HepG2 (cell line): Measurements from ENCODE around the gene MYO5A. TPM values are rescaled to one million over a fixed set of nuclear protein-coding genes. Genes with fewer than 3 reads are reported as not detected.

Experiments used
- ATAC-seq: fragments of 200-7000 bp; cut with Tn5 transposase; 3 replicates; pipeline ENCODE4 v1.9.1; 2020; ENCODE audit warnings: mild to moderate bottlenecking, moderate library complexity
- BruUV-seq: library from RNA; stranded (reverse); fragments of 400-500 nt; replicated peaks from 2 replicates; lab custom pipeline; 2021; lab: Mats Ljungman, UMichigan
- CTCF ChIA-PET: fragments of 300-600 bp; formaldehyde crosslinking; extraction: SDS; loops from one replicate; lab custom pipeline; 2021; ENCODE audit warnings: low total read pairs, inconsistent platforms, low intra/inter-chr PET ratio; lab: Yijun Ruan, JAX
- POLR2A ChIA-PET: fragments of 350-600 bp; sonication (Branson Sonifier 250); formaldehyde crosslinking; loops from one replicate; lab custom pipeline; 2020; ENCODE audit warnings: antibody characterized with exemption, inconsistent platforms; lab: Yijun Ruan, JAX
- DNase-seq: peaks from one replicate; pipeline ENCODE4 v3.0.0-alpha.2; 2015; ENCODE audit warnings: low spot score
- FAIRE-seq: peaks from 3 replicates; lab custom pipeline; 2011; peaks lifted over from hg19 to GRCh38; lab: Jason Lieb, UNC
- H2AFZ ChIP-seq: one replicate; pipeline ENCODE4 v1.6.1; 2011; ENCODE audit warnings: low read length, inconsistent platforms
- H3K27ac ChIP-seq: fragments of 300-600 bp; 3 replicates; pipeline ENCODE4 v1.8.0; 2011; ENCODE audit warnings: mixed run types, mild to moderate bottlenecking, mixed read lengths, low read length, inconsistent platforms; ENCODE audit not compliant: insufficient read depth; ENCODE audit errors: extremely low read length
- H3K27me3 ChIP-seq, 2 experiments: fragments of 200-600 bp in 1 of 2; 2 replicates in 1 of 2; 3 replicates in 1 of 2; pipeline versions ENCODE4 v1.6.0 to v1.8.0; 2011; ENCODE audit warnings: low read length in 2 of 2, mild to moderate bottlenecking in 2 of 2, moderate library complexity in 2 of 2, inconsistent platforms in 1 of 2; ENCODE audit not compliant: insufficient read depth in 2 of 2, control insufficient read depth in 1 of 2
- H3K36me3 ChIP-seq, 2 experiments: fragments of 200-600 bp in 1 of 2; replicated peaks in 1 of 2; 2 replicates in 1 of 2; 3 replicates in 1 of 2; pipeline versions ENCODE4 v1.5.1 to v1.8.0; 2011; ENCODE audit warnings: low read length in 2 of 2, inconsistent platforms in 1 of 2; ENCODE audit not compliant: insufficient read depth in 2 of 2, control insufficient read depth in 1 of 2
- H3K4me1 ChIP-seq: 2 replicates; pipeline ENCODE4 v1.5.1; 2012; ENCODE audit warnings: low read length, inconsistent platforms; ENCODE audit not compliant: insufficient read depth
- H3K4me2 ChIP-seq: 2 replicates; pipeline ENCODE4 v1.6.0; 2011; ENCODE audit warnings: low read depth, low read length, inconsistent platforms
- H3K4me3 ChIP-seq, 3 experiments: fragments of 200-600 bp in 1 of 3; sonication (generic), shearing (Covaris generic) in 1 of 3; replicated peaks in 1 of 3; 2 replicates each; pipeline ENCODE4 v1.5.1; 2011 to 2016; ENCODE audit warnings: low read length in 3 of 3, inconsistent platforms in 2 of 3, low read depth in 2 of 3, mild to moderate bottlenecking in 2 of 3, control low read depth in 1 of 3, mixed read lengths in 1 of 3; ENCODE audit not compliant: insufficient read depth in 1 of 3
- H3K79me2 ChIP-seq: one replicate; pipeline ENCODE4 v1.6.1; 2011; ENCODE audit warnings: low read length, inconsistent platforms; ENCODE audit not compliant: insufficient read depth
- H3K9ac ChIP-seq: 2 replicates; pipeline ENCODE4 v1.6.0; 2011; ENCODE audit warnings: mild to moderate bottlenecking, low read depth, low read length, inconsistent platforms; ENCODE audit not compliant: insufficient read depth
- H3K9me3 ChIP-seq: 2 replicates; pipeline ENCODE4 v1.5.1; 2012; ENCODE audit warnings: mild to moderate bottlenecking, low read length
- H4K20me1 ChIP-seq: 2 replicates; pipeline ENCODE4 v1.6.0; 2011; ENCODE audit warnings: inconsistent platforms, mild to moderate bottlenecking, low read length, moderate library complexity; ENCODE audit not compliant: insufficient read depth
- CREB3 ChIP-seq: sonication (generic); formaldehyde crosslinking; IDR thresholded peaks from 2 replicates; pipeline ENCODE4 v1.5.0; 2020; ENCODE audit warnings: missing genetic modification reagents
- DBP ChIP-seq: sonication (generic); formaldehyde crosslinking; IDR thresholded peaks from 2 replicates; pipeline ENCODE4 v1.4.0; 2020; ENCODE audit warnings: missing genetic modification reagents; ENCODE audit errors: not compliant biosample characterization
- ERF ChIP-seq: IDR thresholded peaks from 2 replicates; pipeline ENCODE4 v1.6.1; 2018; ENCODE audit warnings: missing biosample characterization, missing genetic modification reagents
- ESRRA ChIP-seq: sonication (generic); formaldehyde crosslinking; IDR thresholded peaks from 2 replicates; pipeline ENCODE4 v1.5.1; 2020; ENCODE audit warnings: mild to moderate bottlenecking, low read depth, missing genetic modification reagents
- HMGXB3 ChIP-seq: sonication (generic); formaldehyde crosslinking; IDR thresholded peaks from 2 replicates; pipeline ENCODE4 v1.4.0; 2020; ENCODE audit warnings: missing genetic modification reagents, borderline replicate concordance
- HNF1B ChIP-seq: sonication (generic); formaldehyde crosslinking; IDR thresholded peaks from 2 replicates; pipeline ENCODE4 v1.5.1; 2020; ENCODE audit warnings: mild to moderate bottlenecking, moderate library complexity, missing genetic modification reagents
- HNF4A ChIP-seq: sonication (generic); formaldehyde crosslinking; IDR thresholded peaks from 2 replicates; pipeline ENCODE4 v1.4.0; 2020; ENCODE audit warnings: missing genetic modification reagents
- KLF9 ChIP-seq: IDR thresholded peaks from 2 replicates; pipeline ENCODE4 v1.6.1; 2016; ENCODE audit warnings: low read depth
- PHF21A ChIP-seq: sonication (generic); formaldehyde crosslinking; IDR thresholded peaks from 2 replicates; pipeline ENCODE4 v1.5.0; 2020; ENCODE audit warnings: mild to moderate bottlenecking, missing genetic modification reagents
- RXRA ChIP-seq: sonication (generic); formaldehyde crosslinking; IDR thresholded peaks from 2 replicates; pipeline ENCODE4 v1.5.1; 2020; ENCODE audit warnings: missing genetic modification reagents
- SOX6 ChIP-seq, 2 experiments: fragments of 450-650 bp in 1 of 2; sonication (generic) in 1 of 2; formaldehyde crosslinking in 1 of 2; IDR thresholded peaks; 2 replicates each; pipeline versions ENCODE4 v1.4.0 to v1.6.1; 2017 to 2020; ENCODE audit warnings: antibody characterized with exemption in 1 of 2, mild to moderate bottlenecking in 1 of 2, missing genetic modification reagents in 1 of 2
- TGIF2 ChIP-seq: IDR thresholded peaks from 2 replicates; pipeline ENCODE4 v1.6.1; 2016; ENCODE audit warnings: control low read depth, missing compliant biosample characterization
- ZNF552 ChIP-seq: sonication (generic); formaldehyde crosslinking; IDR thresholded peaks from 2 replicates; pipeline ENCODE4 v1.9.0; 2022; ENCODE audit warnings: missing genetic modification reagents, mild to moderate bottlenecking, borderline replicate concordance
- ZSCAN31 ChIP-seq: sonication (generic); formaldehyde crosslinking; IDR thresholded peaks from 2 replicates; pipeline ENCODE4 v1.5.0; 2020; ENCODE audit warnings: low read depth, mild to moderate bottlenecking, missing genetic modification reagents
- WGBS: methylation state at CpG from one replicate; pipeline ENCODE4 v1.1.6; 2017; ENCODE audit warnings: low lambda C conversion rate; 5-methylcytosine and 5-hydroxymethylcytosine counted together
- in situ Hi-C: cut with HindIII; loops from 2 replicates; pipeline ENCODE4 v1.10.0; 2017; ENCODE audit warnings: low pct_unique_long_range_greater_than_20kb; ENCODE audit not compliant: extremely low pct_ligation_motif_present
- intact Hi-C: fragments of 100-400 bp; cut with micrococcal nuclease; formaldehyde crosslinking; loops from one replicate; pipeline ENCODE4 v1.10.0; 2022; ENCODE audit not compliant: unreplicated experiment
- polyA plus RNA-seq, 8 experiments: library from polyadenylated mRNA; depleted of rRNA in 3 of 8; stranded (reverse) in 7 of 8; unstranded in 1 of 8; fragments of >200 nt; fragmentation: Illumina TruSeq in 4 of 8; extraction: Trizol in 4 of 8; gene quantifications; 2 replicates each; pipeline versions ENCODE4 v1.2.1 to v1.2.3, GENCODE V29; 2011 to 2016; ENCODE audit warnings: low read depth in 4 of 8, missing spikeins in 1 of 8, mixed read lengths in 1 of 8; ENCODE audit not compliant: insufficient read depth in 1 of 8
- total RNA-seq, 5 experiments: library from RNA; depleted of rRNA; stranded (reverse); fragments of >200 nt; fragmentation: Illumina TruSeq; extraction: Trizol; gene quantifications; 2 replicates each; pipeline ENCODE4 v1.2.3, GENCODE V29; 2016; ENCODE audit warnings: low read depth in 1 of 5

MYO5A gene
- total and polyA plus RNA-seq, 2 of the 13 experiments (the other 11 are each of a cell fraction or from before 2014, with no cell fraction given) = 2.8 to 4.8 TPM

DNA sequence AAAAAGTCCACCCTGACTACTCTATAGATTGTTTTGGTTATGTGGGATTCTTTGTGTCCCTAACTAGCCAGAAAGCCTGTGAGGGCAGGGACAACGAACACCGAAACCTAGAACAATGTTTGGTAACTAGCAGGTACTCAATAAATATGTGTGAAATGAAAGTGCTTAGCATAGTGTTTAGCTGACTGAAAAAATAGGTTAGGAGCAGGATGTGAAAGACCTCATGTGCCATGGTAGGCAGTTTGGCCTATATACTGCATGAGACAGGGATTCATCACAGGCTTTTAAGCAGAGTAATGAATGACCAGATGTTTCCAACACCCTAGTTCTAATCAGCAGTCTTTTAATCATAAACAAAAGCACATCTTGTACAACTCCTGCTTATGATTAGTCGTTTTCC, 64.2 kb downstream of the MYO5A start:
- Histone ChIP-seq H3K4me1 (no peaks in the 10 kb centered on the region), H4K20me1 (no peaks in the 10 kb centered on the region), H2AFZ (no peak overlapping the region), H3K4me3 (no peak overlapping the region), H3K9me3 (no peaks in the 10 kb centered on the region), H3K9ac (no peak overlapping the region), H3K4me2 (no peak overlapping the region)
- DNase-seq (no peak), ATAC-seq (no peak)
- 65% methylated on average over 3 of the region's 3 CpGs for WGBS
- POLR2A ChIA-PET = no interaction called here
- no TSS peak for BruUV-seq
- in situ Hi-C loops = no loop called here
- TF ChIP-seq TGIF2 (CRISPR knock-in tag) (no peak), PHF21A (CRISPR knock-in tag) (no peak), ERF (no peak), CREB3 (CRISPR knock-in tag) (no peak), HNF1B (no peak), KLF9 (CRISPR knock-in tag) (no peak), DBP (CRISPR knock-in tag) (no peak), ESRRA (CRISPR knock-in tag) (no peak), HNF4A (CRISPR knock-in tag) (no peak), RXRA (CRISPR knock-in tag) (no peak), HMGXB3 (no peak), ZNF552 (CRISPR knock-in tag) (no peak), SOX6 (IDR thresholded peaks at IDR 0.05) (no peak), SOX6 (CRISPR knock-in tag; IDR thresholded peaks at IDR 0.05) (no peak), ZSCAN31 (CRISPR knock-in tag) (no peak)
- TF ChIP-seq, all 625 proteins: peak for 0
- Histone ChIP-seq H3K36me3 (no peaks in the 10 kb centered on the region), H3K27me3 (no peaks in the 10 kb centered on the region), H3K79me2 (no peaks in the 10 kb centered on the region), H3K27ac (no peak overlapping the region)
- no peak for FAIRE-seq
- intact Hi-C loops = no loop called here
- CTCF ChIA-PET = no interaction called here
